Kidney epithelial cell (primary cell): ENCODE measurements around the gene CLDND2. TPM values are rescaled to one million over a fixed set of nuclear protein-coding genes. Genes with fewer than 3 reads are reported as not detected.
"Not testable (repeated sequence)": the region's sequence is repeated elsewhere in the genome, so short reads cannot be mapped to it uniquely, and the experiment has no call there.

Experiments used
- DNase-seq: peaks from one replicate; pipeline ENCODE4 v3.0.0-alpha.2; 2010; ENCODE audit warnings: low read depth
- H3K27me3 ChIP-seq: 2 replicates; pipeline ENCODE4 v1.6.0; 2011; ENCODE audit warnings: low read length; ENCODE audit not compliant: control insufficient read depth, insufficient read depth
- H3K36me3 ChIP-seq: 2 replicates; pipeline ENCODE4 v1.5.1; 2011; ENCODE audit warnings: low read length; ENCODE audit not compliant: control insufficient read depth, insufficient read depth
- H3K4me3 ChIP-seq: 2 replicates; pipeline ENCODE4 v1.5.1; 2011; ENCODE audit warnings: low read depth, mild to moderate bottlenecking, control low read depth, low read length
- CTCF ChIP-seq: IDR thresholded peaks from 2 replicates; pipeline ENCODE4 v1.5.1; 2011; ENCODE audit warnings: mild to moderate bottlenecking, moderate library complexity, low read length, control low read depth, inconsistent platforms; ENCODE audit not compliant: insufficient read depth, poor library complexity, severe bottlenecking
- total RNA-seq: library from RNA; depleted of rRNA; stranded (reverse); fragments of >200 nt; gene quantifications from 2 replicates; pipeline ENCODE4 v1.2.3, GENCODE V29; 2015

Gene CLDND2
- total RNA-seq, result not detected in 2 replicates

DNA sequence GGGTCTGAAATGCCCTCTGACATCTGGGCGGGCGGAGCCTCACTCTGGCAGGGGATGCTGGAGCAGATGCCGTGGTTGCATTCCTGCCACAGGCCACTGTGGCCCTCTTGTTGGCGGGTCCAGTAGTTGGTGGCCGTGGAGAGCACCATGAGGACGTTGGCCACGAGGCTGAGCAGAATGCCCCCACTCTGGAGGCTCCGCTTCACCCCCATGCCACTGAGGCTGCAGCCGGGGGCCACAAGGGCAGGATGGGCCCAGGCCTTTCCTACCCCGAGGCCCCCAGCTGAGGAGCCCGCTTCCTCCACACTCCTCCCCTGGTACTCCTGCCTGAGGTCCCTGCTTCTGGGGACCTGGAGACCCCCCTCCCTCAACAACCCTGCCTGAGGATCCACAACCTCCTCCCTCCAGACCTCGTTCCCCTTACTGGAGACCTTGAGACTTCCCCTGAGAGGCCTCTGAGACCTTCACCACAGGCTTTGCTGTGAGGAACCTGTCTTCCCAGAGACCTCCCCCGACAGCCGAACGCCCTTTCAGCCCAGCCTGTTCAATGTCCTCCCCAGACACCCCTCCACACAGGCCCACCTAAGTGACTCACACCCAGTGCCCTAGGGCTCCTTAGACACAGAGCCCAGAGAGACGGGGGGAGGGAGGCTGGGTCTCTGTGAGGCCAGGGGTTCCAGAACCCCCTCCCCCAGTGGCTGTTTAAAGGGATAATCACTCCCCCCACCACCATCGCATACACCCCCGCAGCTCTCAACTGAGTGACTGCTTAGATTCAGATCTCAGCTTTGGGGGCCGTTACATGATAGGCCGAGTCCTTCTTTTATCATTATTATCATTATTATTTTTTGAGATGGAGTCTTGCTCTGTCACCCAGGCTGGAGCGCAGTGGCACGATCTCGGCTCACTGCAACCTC lies at the start of gene CLDND2:
CLDND2 (minus strand) TSS at position 638 of the 917 bp plus-strand sequence; CDS start at position 212, 426 bp downstream.
- no peak for TF ChIP-seq CTCF
- Histone ChIP-seq H3K4me3 (peak within 1 kb of the TSS; percentile 90), H3K36me3 (no peaks in the 10 kb centered on the region), H3K27me3 (no peaks in the 10 kb centered on the region)
- no peak for DNase-seq

DNA sequence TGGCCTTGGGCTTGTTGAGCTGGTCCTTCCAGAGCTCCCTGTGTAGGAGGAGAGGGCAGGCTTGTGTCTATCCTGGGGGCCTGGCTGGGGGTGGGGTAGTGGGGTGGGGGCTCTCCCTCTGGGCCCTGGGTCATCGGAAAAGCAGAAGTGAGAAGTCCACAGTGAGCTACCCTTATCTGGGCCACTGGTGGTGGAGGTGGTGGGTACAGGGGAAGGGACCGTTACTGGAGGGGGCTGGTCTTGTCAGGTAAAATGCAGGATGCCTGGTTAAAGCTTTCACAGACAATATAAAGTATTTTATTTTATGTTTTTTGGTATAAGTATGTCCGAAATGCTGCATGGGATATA lies 49.0 kb upstream of the CLDND2 start:
- H3K36me3 ChIP-seq, result no peaks in the 10 kb centered on the region

GRCh38 chr19:51417107-51417809 lies 48.5 kb upstream of the CLDND2 start, which contains the start of gene SIGLEC10:
Gene SIGLEC10, minus strand, starts transcription at chr19:51417642. Its CDS starts 61 bp downstream, at chr19:51417581.
- Histone ChIP-seq H3K27me3 (no peaks in the 10 kb centered on the region), H3K36me3 (no peaks in the 10 kb centered on the region), H3K4me3 (no peak within 1 kb of the TSS)
- TF ChIP-seq CTCF, result no peak
- DNase-seq, result no peak

More for the DNA sequence above, 49.0 kb upstream of the CLDND2 start:
- TF ChIP-seq CTCF, result no peak
- no peaks in the 10 kb centered on the region for H3K27me3 ChIP-seq
- no peak for DNase-seq
- no peak overlapping the region for H3K4me3 ChIP-seq

- DNase-seq, H3K36me3 ChIP-seq, H3K27me3 ChIP-seq, H3K4me3 ChIP-seq: not testable (repeated sequence)
These were observed 47.6 kb upstream of the CLDND2 start for GRCh38 chr19:51416422-51416821.

DNA sequence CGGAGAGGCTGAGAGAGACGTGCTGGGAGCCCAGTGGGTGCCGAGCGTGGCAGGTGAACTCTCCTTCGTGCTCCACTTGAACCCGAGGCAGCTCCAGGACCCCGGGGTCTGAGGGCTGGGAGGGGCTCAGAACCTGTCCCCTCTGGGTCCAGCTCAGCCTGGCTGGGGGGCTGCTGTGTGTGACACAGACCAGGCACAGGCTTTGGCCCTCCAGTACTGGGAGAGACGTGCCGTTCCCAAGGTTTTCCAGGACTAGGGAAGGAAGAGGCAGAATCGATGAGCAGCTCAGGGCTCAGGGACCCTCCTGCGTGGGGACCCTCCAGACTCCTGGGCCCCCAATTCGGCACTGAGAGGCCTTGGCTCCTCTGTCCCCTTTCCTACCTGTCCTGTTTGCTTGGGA lies 46.4 kb upstream of the CLDND2 start:
- TF ChIP-seq CTCF, result no peak

More for the DNA sequence above, 46.4 kb upstream of the CLDND2 start:
- H3K27me3 ChIP-seq, result no peaks in the 10 kb centered on the region
- no peak overlapping the region for H3K4me3 ChIP-seq
- no peak for DNase-seq
- no peaks in the 10 kb centered on the region for H3K36me3 ChIP-seq
